C4-2B (cell line): ENCODE data around the gene ZBTB49.

Experiments used
- CTCF ChIP-seq: fragments of 450-650 bp; conservative IDR thresholded peaks from 2 replicates; pipeline ENCODE4 v1.5.1; 2017; ENCODE audit warnings: mild to moderate bottlenecking
- ZFX ChIP-seq: fragments of 450-650 bp; IDR thresholded peaks from 2 replicates; pipeline ENCODE4 v1.6.1; 2017

- TF ChIP-seq CTCF (no peak), ZFX (no peak)
Measured at GRCh38 chr4:4364486-4365208, 74.6 kb downstream of the ZBTB49 start.
